ENCODE measurements around the gene ITGA2.

GRCh38 chr5:53089481-53089991 lies 100.4 kb downstream of the ITGA2 start:
- TF ChIP-seq CTCF (conservative IDR thresholded peaks at IDR 0.05) (no peak), ZFX (IDR thresholded peaks at IDR 0.05) (no peak)

Data from C4-2B (cell line).